Measurements from ENCODE around the gene AKR1B15. TPM values are rescaled to one million over a fixed set of nuclear protein-coding genes. Genes with fewer than 3 reads are reported as not detected.

AKR1B15 gene
- total RNA-seq, 2 experiments from 2014 or later = not detected

GRCh38 chr7:134605978-134606923, 57.3 kb downstream of the AKR1B15 start:
- CTCF ChIA-PET = interaction anchor here (0.6 to 4.6 kb wide), 20 partner anchors 8 to 366 kb away, joined by 3 to 46 read pairs (median 4); partner anchors contain the start of gene AKR1B15
- peaks cover 3% of the 10 kb centered on the region for H3K27me3 Mint-ChIP-seq (ENCODE audit: low read depth)
- peaks cover 1% of the 10 kb centered on the region for H3K4me1 Mint-ChIP-seq (ENCODE audit: low read depth)
- intact Hi-C loops (cut with micrococcal nuclease) = loop anchor here (1.0 to 2.0 kb wide), 3 partner anchors 59 to 174 kb away; no protein-coding TSS in a partner anchor
- H3K36me3 Mint-ChIP-seq (ENCODE audit: low read depth) = no peaks in the 10 kb centered on the region
- DNase-seq = peak; percentile 76
- no peak overlapping the region for H3K27ac Mint-ChIP-seq
- H3K9me3 Mint-ChIP-seq = no peaks in the 10 kb centered on the region
- no peak overlapping the region for H3K4me3 Mint-ChIP-seq

GRCh38 chr7:134611611-134612151, 62.8 kb downstream of the AKR1B15 start:
- intact Hi-C loops (cut with micrococcal nuclease) = loop anchor here (1.0 to 5.0 kb wide), 2 partner anchors 141 to 343 kb away; no protein-coding TSS in a partner anchor
- peaks cover 8% of the 10 kb centered on the region for H3K27me3 Mint-ChIP-seq (ENCODE audit: low read depth)
- CTCF ChIA-PET = interaction anchor here (0.7 to 2.5 kb wide), 8 partner anchors 9 to 776 kb away, joined by 3 to 8 read pairs (median 4); partner anchors contain the start of gene AKR1B15
- H3K4me1 Mint-ChIP-seq (ENCODE audit: low read depth) = peaks cover 9% of the 10 kb centered on the region
- H3K36me3 Mint-ChIP-seq (ENCODE audit: low read depth) = no peaks in the 10 kb centered on the region
- no peak overlapping the region for H3K27ac Mint-ChIP-seq
- no peak for DNase-seq
- H3K4me3 Mint-ChIP-seq = no peak overlapping the region
- peaks cover 3% of the 10 kb centered on the region for H3K9me3 Mint-ChIP-seq

DNA sequence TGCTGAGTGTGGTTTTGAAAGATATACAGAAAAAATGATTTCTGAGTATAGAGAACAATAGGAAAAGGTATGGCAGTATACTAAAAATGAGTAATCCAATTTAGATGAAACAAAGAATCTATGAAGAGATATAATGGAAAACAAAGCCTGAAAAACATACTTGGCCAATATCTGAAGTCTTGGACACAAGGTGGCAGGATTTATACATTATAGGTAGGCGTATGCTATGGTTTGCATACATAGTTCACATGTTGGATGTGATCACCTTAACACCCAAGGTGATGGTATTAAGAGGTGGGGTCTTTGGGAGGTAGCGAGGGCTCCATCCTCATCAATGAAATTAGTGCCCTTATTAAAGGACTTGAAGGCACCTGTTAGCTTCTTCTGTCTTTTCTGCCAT, 63.3 kb downstream of the AKR1B15 start:
- intact Hi-C loops (cut with micrococcal nuclease) = loop anchor here (1.0 to 5.0 kb wide), 2 partner anchors 140 to 342 kb away; no protein-coding TSS in a partner anchor

GRCh38 chr7:134613623-134614347, 64.9 kb downstream of the AKR1B15 start:
- no peak overlapping the region for H3K4me3 Mint-ChIP-seq
- DNase-seq = peak; percentile 45
- H3K36me3 Mint-ChIP-seq (ENCODE audit: low read depth) = no peaks in the 10 kb centered on the region
- peaks cover 9% of the 10 kb centered on the region for H3K4me1 Mint-ChIP-seq (ENCODE audit: low read depth)
- intact Hi-C loops (cut with micrococcal nuclease) = loop anchor here (1.0 to 5.0 kb wide), 2 partner anchors 55 to 139 kb away; no protein-coding TSS in a partner anchor
- peaks cover 3% of the 10 kb centered on the region for H3K9me3 Mint-ChIP-seq
- peaks cover 17% of the 10 kb centered on the region for H3K27me3 Mint-ChIP-seq (ENCODE audit: low read depth)
- CTCF ChIA-PET = interaction anchor here (0.6 to 1.0 kb wide), 2 partner anchors 8 to 51 kb away, joined by 3 read pairs; no protein-coding TSS in a partner anchor
- no peak overlapping the region for H3K27ac Mint-ChIP-seq

More for the DNA sequence above, 63.3 kb downstream of the AKR1B15 start:
- Mint-ChIP-seq H3K27me3 (ENCODE audit: low read depth) (peaks cover 11% of the 10 kb centered on the region), H3K4me1 (ENCODE audit: low read depth) (peaks cover 9% of the 10 kb centered on the region), H3K4me3 (no peak overlapping the region), H3K27ac (no peak overlapping the region), H3K36me3 (ENCODE audit: low read depth) (no peaks in the 10 kb centered on the region), H3K9me3 (peaks cover 3% of the 10 kb centered on the region)
- CTCF ChIA-PET = interaction anchor here (0.7 to 2.5 kb wide), 7 partner anchors 10 to 179 kb away, joined by 3 to 8 read pairs (median 4); partner anchors contain the start of gene AKR1B15
- DNase-seq = no peak

DNA sequence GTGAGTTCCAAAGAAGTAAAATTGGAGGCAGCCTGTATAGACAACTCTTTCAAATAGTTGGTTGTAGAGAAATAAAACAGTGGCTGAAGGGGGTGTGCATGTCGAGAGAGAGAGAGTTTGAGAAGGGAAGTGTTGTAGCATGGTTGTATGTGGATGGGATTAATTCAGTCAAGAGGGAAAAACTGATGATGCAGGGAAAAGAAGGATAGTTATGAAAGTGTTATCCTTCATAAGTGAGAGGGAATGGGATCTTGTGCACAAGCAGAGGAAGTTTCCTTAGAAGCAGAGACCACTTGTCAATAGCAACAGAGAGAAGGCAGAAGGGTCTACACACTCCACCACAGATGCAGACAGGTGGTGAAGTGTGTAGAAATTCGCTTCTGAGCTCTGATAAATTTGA, 67.7 kb downstream of the AKR1B15 start:
- CTCF ChIA-PET = no interaction called here
- Mint-ChIP-seq H3K9me3 (peaks cover 3% of the 10 kb centered on the region), H3K27me3 (ENCODE audit: low read depth) (peaks cover 28% of the 10 kb centered on the region), H3K4me1 (ENCODE audit: low read depth) (peaks cover 9% of the 10 kb centered on the region), H3K4me3 (no peak overlapping the region), H3K27ac (no peak overlapping the region), H3K36me3 (ENCODE audit: low read depth) (no peaks in the 10 kb centered on the region)
- DNase-seq = no peak
- intact Hi-C loops (cut with micrococcal nuclease) = no loop called here

DNA sequence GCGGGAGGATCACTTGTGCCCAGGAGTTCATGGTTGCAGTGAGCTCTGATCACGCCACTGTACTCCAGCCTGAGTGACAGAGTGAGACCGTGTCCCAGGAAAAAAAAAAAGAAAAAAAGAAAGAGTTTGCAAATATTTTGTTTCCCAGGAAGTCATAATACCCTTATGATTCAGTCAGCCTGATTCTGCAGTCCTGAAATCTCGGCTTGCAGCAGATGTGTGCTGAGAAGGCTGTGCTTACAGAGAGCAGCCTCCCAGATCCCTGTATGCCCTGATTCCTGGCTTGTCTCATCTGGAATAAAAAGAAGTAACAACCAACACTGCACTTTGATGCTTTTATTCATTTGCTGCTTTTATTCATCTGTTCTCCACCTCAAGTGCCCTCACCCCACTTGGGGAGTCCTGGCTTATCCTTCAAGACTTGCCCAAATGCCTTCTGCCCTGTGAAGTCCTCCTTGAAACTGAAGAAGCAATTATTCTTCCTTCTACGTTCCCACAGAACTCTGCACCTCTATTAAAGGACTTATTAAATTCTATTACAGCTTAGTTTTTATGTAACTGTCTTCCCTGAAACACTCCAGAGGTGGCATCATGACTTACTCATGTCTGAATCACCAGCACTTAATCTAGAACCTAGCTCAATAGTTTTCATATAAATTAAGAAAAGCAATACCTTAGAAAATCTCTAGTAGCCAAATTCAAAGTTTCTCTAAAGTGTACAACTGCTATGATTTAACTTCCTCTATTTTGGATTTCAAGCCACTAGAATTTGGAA, 70.0 kb downstream of the AKR1B15 start:
- CTCF ChIA-PET = interaction anchor here (0.5 to 0.9 kb wide), 3 partner anchors 11 to 316 kb away, joined by 3 to 4 read pairs (median 3); no protein-coding TSS in a partner anchor
- H3K27ac Mint-ChIP-seq = no peak overlapping the region

GRCh38 chr7:134619627-134620331, 70.9 kb downstream of the AKR1B15 start:
- intact Hi-C loops (cut with micrococcal nuclease) = no loop called here
- Mint-ChIP-seq H3K27me3 (ENCODE audit: low read depth) (peaks cover 41% of the 10 kb centered on the region), H3K9me3 (no peaks in the 10 kb centered on the region), H3K27ac (no peak overlapping the region), H3K36me3 (ENCODE audit: low read depth) (no peaks in the 10 kb centered on the region), H3K4me1 (ENCODE audit: low read depth) (no peaks in the 10 kb centered on the region), H3K4me3 (no peak overlapping the region)
- CTCF ChIA-PET = interaction anchor here (0.5 to 1.2 kb wide), 4 partner anchors 12 to 316 kb away, joined by 3 to 4 read pairs (median 3); no protein-coding TSS in a partner anchor
- no peak for DNase-seq

More for the DNA sequence above, 70.0 kb downstream of the AKR1B15 start:
- intact Hi-C loops (cut with micrococcal nuclease) = no loop called here
- Mint-ChIP-seq H3K27me3 (ENCODE audit: low read depth) (peaks cover 41% of the 10 kb centered on the region), H3K9me3 (no peaks in the 10 kb centered on the region), H3K36me3 (ENCODE audit: low read depth) (no peaks in the 10 kb centered on the region), H3K4me1 (ENCODE audit: low read depth) (peaks cover 4% of the 10 kb centered on the region), H3K4me3 (no peak overlapping the region)
- DNase-seq = no peak

- Mint-ChIP-seq H3K4me3 (no peak overlapping the region), H3K27me3 (ENCODE audit: low read depth) (peaks cover 41% of the 10 kb centered on the region), H3K4me1 (ENCODE audit: low read depth) (no peaks in the 10 kb centered on the region), H3K27ac (no peak overlapping the region), H3K36me3 (ENCODE audit: low read depth) (no peaks in the 10 kb centered on the region), H3K9me3 (no peaks in the 10 kb centered on the region)
- no peak for DNase-seq
- CTCF ChIA-PET = interaction anchor here (1.6 kb wide), 1 partner anchor 109 kb away, joined by 3 read pairs; no protein-coding TSS in a partner anchor
- intact Hi-C loops (cut with micrococcal nuclease) = no loop called here
Observed at GRCh38 chr7:134622303-134622995, 73.5 kb downstream of the AKR1B15 start.

GRCh38 chr7:134623193-134623592, 74.3 kb downstream of the AKR1B15 start:
- Mint-ChIP-seq H3K4me3 (no peak overlapping the region), H3K9me3 (no peaks in the 10 kb centered on the region), H3K36me3 (ENCODE audit: low read depth) (no peaks in the 10 kb centered on the region), H3K27me3 (ENCODE audit: low read depth) (peaks cover 41% of the 10 kb centered on the region), H3K4me1 (ENCODE audit: low read depth) (no peaks in the 10 kb centered on the region), H3K27ac (no peak overlapping the region)
- CTCF ChIA-PET = interaction anchor here (1.2 to 1.4 kb wide), 2 partner anchors 10 to 22 kb away, joined by 3 to 5 read pairs; no protein-coding TSS in a partner anchor
- no peak for DNase-seq
- intact Hi-C loops (cut with micrococcal nuclease) = no loop called here

- intact Hi-C loops (cut with micrococcal nuclease) = no loop called here
- no peak for DNase-seq
- no peaks in the 10 kb centered on the region for H3K4me1 Mint-ChIP-seq (ENCODE audit: low read depth)
- no peak overlapping the region for H3K27ac Mint-ChIP-seq
- peaks cover 37% of the 10 kb centered on the region for H3K27me3 Mint-ChIP-seq (ENCODE audit: low read depth)
- CTCF ChIA-PET = interaction anchor here (1.2 to 1.4 kb wide), 2 partner anchors 193 to 1971 kb away, joined by 3 to 4 read pairs; no protein-coding TSS in a partner anchor
- no peak overlapping the region for H3K4me3 Mint-ChIP-seq
- H3K9me3 Mint-ChIP-seq = no peaks in the 10 kb centered on the region
- H3K36me3 Mint-ChIP-seq (ENCODE audit: low read depth) = no peaks in the 10 kb centered on the region
Observed at GRCh38 chr7:134625550-134625949, 76.6 kb downstream of the AKR1B15 start.

Data from activated naive CD4-positive, alpha-beta T cell treated with anti-CD3 and anti-CD28 coated beads for 36 hours (primary cell).